Endothelial cell of umbilical vein (primary cell): ENCODE results near the gene CNOT1. TPM values are rescaled to one million over a fixed set of nuclear protein-coding genes. Genes with fewer than 3 reads are reported as not detected.

ENCODE experiments used
- BruUV-seq: library from RNA; stranded (reverse); fragments of 400-500 nt; replicated peaks from 2 replicates; lab custom pipeline; 2021; lab: Mats Ljungman, UMichigan
- CTCF ChIA-PET: fragments of 300-600, 350-600 bp; sonication (Branson Sonifier 250); formaldehyde crosslinking; loops from one replicate; lab custom pipeline; 2021; ENCODE audit warnings: antibody characterized with exemption, inconsistent platforms; lab: Charles Lee
- POLR2A ChIA-PET: fragments of 300-600, 350-600 bp; sonication (Branson Sonifier 250); formaldehyde crosslinking; loops from one replicate; lab custom pipeline; 2021; ENCODE audit warnings: antibody characterized with exemption, inconsistent platforms; lab: Charles Lee
- DNase-seq: peaks from one replicate; pipeline ENCODE4 v3.0.0-alpha.2; 2011; ENCODE audit warnings: low read depth, low spot score
- FAIRE-seq: peaks from 2 replicates; lab custom pipeline; 2011; peaks lifted over from hg19 to GRCh38; lab: Jason Lieb, UNC
- H2AFZ ChIP-seq: 2 replicates; pipeline ENCODE4 v1.6.0; 2012; ENCODE audit warnings: low read depth, low read length, control low read depth, inconsistent platforms
- H3K27ac ChIP-seq: 2 replicates; pipeline ENCODE4 v1.5.1; 2011; ENCODE audit warnings: low read depth, mild to moderate bottlenecking, control low read depth, low read length, moderate library complexity; ENCODE audit not compliant: insufficient read depth
- H3K27me3 ChIP-seq, 2 experiments: 2 replicates each; pipeline versions ENCODE4 v1.6.0 to v1.6.1; 2011; ENCODE audit warnings: low read length in 2 of 2, mixed read lengths in 1 of 2; ENCODE audit not compliant: control insufficient read depth in 2 of 2, insufficient read depth in 2 of 2
- H3K36me3 ChIP-seq, 2 experiments: 2 replicates in 1 of 2; 3 replicates in 1 of 2; pipeline ENCODE4 v1.5.1; 2011; ENCODE audit warnings: low read length in 2 of 2, mild to moderate bottlenecking in 1 of 2, moderate library complexity in 1 of 2; ENCODE audit not compliant: control insufficient read depth in 2 of 2, insufficient read depth in 2 of 2; ENCODE audit errors: extremely low read depth in 1 of 2
- H3K4me1 ChIP-seq: 3 replicates; pipeline ENCODE4 v1.5.1; 2011; ENCODE audit warnings: mild to moderate bottlenecking, low read length; ENCODE audit not compliant: control insufficient read depth, insufficient read depth; ENCODE audit errors: extremely low read depth
- H3K4me2 ChIP-seq: 2 replicates; pipeline ENCODE4 v1.6.1; 2011; ENCODE audit warnings: low read length, control low read depth, mixed read lengths; ENCODE audit not compliant: insufficient read depth
- H3K4me3 ChIP-seq, 3 experiments: fragments of 200-600 bp in 1 of 3; sonication (generic), shearing (Covaris generic) in 1 of 3; replicated peaks in 1 of 3; 2 replicates each; pipeline ENCODE4 v1.5.1; 2011 to 2016; ENCODE audit warnings: control low read depth in 3 of 3, low read length in 3 of 3, mild to moderate bottlenecking in 2 of 3, inconsistent platforms in 1 of 3, low read depth in 1 of 3, moderate library complexity in 1 of 3; ENCODE audit not compliant: insufficient read depth in 1 of 3
- H3K79me2 ChIP-seq: 2 replicates; pipeline ENCODE4 v1.6.0; 2012; ENCODE audit warnings: low read length, inconsistent platforms; ENCODE audit not compliant: control insufficient read depth, insufficient read depth
- H3K9ac ChIP-seq: replicated peaks from 2 replicates; pipeline ENCODE3; 2011; ENCODE audit warnings: low read length, control low read depth; ENCODE audit not compliant: insufficient read depth; ENCODE audit errors: extremely low read depth
- H3K9me1 ChIP-seq: replicated peaks from 3 replicates; pipeline ENCODE4 v1.6.0; 2011; ENCODE audit warnings: mild to moderate bottlenecking, low read length; ENCODE audit not compliant: control insufficient read depth, insufficient read depth; ENCODE audit errors: extremely low read depth
- H3K9me3 ChIP-seq: replicated peaks from 2 replicates; pipeline ENCODE4 v1.5.1; 2012; ENCODE audit warnings: low read length, inconsistent platforms; ENCODE audit not compliant: control insufficient read depth, insufficient read depth
- H4K20me1 ChIP-seq: replicated peaks from 2 replicates; pipeline ENCODE3; 2011; ENCODE audit warnings: mild to moderate bottlenecking, low read length; ENCODE audit not compliant: control insufficient read depth, insufficient read depth; ENCODE audit errors: extremely low read depth
- EZH2 ChIP-seq: IDR thresholded peaks from 2 replicates; pipeline ENCODE4 v1.6.1; 2012; ENCODE audit warnings: borderline replicate concordance, low read depth, mild to moderate bottlenecking, moderate library complexity, low read length, inconsistent platforms; ENCODE audit not compliant: severe bottlenecking
- FOS ChIP-seq: IDR thresholded peaks from 2 replicates; pipeline ENCODE4 v1.6.1; 2011; ENCODE audit warnings: mild to moderate bottlenecking, low read length, moderate library complexity, borderline replicate concordance; ENCODE audit not compliant: insufficient read depth
- GATA2 ChIP-seq: IDR thresholded peaks from 2 replicates; pipeline ENCODE4 v1.7.0; 2011; ENCODE audit warnings: low read depth, mild to moderate bottlenecking, moderate library complexity, mixed read lengths, low read length; ENCODE audit not compliant: insufficient read length, insufficient read depth
- JUN ChIP-seq: IDR thresholded peaks from 2 replicates; pipeline ENCODE4 v1.6.1; 2011; ENCODE audit warnings: borderline replicate concordance, low read depth; ENCODE audit not compliant: insufficient read length, insufficient read depth
- MYC ChIP-seq: IDR thresholded peaks from one replicate; pipeline ENCODE4 v1.6.1; 2011; ENCODE audit warnings: mild to moderate bottlenecking, low read depth, low read length
- dilution Hi-C: fragments of 300-500 bp; cut with MboI; formaldehyde crosslinking; loops from one replicate; pipeline ENCODE4 v1.15.0; 2019; ENCODE audit warnings: low sequenced_read_pairs; ENCODE audit not compliant: extremely low pct_ligation_motif_present
- intact Hi-C: fragments of 100-400 bp; cut with micrococcal nuclease; formaldehyde crosslinking; loops from one replicate; pipeline ENCODE4 v1.10.0; 2022
- polyA plus RNA-seq, 4 experiments: library from polyadenylated mRNA; depleted of rRNA in 3 of 4; stranded (reverse) in 3 of 4; unstranded in 1 of 4; fragments of >200 nt; gene quantifications; 2 replicates each; pipeline versions ENCODE4 v1.2.1 to v1.2.3, GENCODE V29; 2011 to 2012; ENCODE audit warnings: missing spikeins in 1 of 4
- total RNA-seq: library from RNA; stranded (reverse); gene quantifications from 2 replicates; pipeline ENCODE4 v1.2.3, GENCODE V29; 2021
- TF ChIP-seq, protein P1 (sequence below), 2 donors: IDR thresholded peaks; 1 replicate in 1 of 2; 2 replicates in 1 of 2; pipeline ENCODE4 v1.5.1; 2011; ENCODE audit warnings: low read length in 2 of 2, mild to moderate bottlenecking in 2 of 2, moderate library complexity in 2 of 2, control low read depth in 1 of 2, inconsistent platforms in 1 of 2, low read depth in 1 of 2; ENCODE audit not compliant: insufficient read depth in 1 of 2; ENCODE audit errors: extremely low read depth in 1 of 2
- TF ChIP-seq, protein P2 (sequence below): IDR thresholded peaks from 2 replicates; pipeline ENCODE4 v1.6.1; 2011; ENCODE audit not compliant: insufficient read depth, insufficient read length

The CNOT1 gene
- total and polyA plus RNA-seq, 2 donors (not counting 3 experiments of a cell fraction or from before 2014, with no cell fraction given), result 142 to 151 TPM

GRCh38 chr16:58614860-58615259 lies 14.8 kb downstream of the CNOT1 start:
- ChIA-PET CTCF (no interaction called here), POLR2A (no interaction called here)
- no peak overlapping the region for H3K4me3 ChIP-seq
- no peak overlapping the region for H3K27ac ChIP-seq
- DNase-seq (no peak), FAIRE-seq (peak; percentile 15)
- TF ChIP-seq JUN (no peak), FOS (no peak), GATA2 (no peak), MYC (no peak), EZH2 (no peak)
- TF ChIP-seq, protein P1, sequence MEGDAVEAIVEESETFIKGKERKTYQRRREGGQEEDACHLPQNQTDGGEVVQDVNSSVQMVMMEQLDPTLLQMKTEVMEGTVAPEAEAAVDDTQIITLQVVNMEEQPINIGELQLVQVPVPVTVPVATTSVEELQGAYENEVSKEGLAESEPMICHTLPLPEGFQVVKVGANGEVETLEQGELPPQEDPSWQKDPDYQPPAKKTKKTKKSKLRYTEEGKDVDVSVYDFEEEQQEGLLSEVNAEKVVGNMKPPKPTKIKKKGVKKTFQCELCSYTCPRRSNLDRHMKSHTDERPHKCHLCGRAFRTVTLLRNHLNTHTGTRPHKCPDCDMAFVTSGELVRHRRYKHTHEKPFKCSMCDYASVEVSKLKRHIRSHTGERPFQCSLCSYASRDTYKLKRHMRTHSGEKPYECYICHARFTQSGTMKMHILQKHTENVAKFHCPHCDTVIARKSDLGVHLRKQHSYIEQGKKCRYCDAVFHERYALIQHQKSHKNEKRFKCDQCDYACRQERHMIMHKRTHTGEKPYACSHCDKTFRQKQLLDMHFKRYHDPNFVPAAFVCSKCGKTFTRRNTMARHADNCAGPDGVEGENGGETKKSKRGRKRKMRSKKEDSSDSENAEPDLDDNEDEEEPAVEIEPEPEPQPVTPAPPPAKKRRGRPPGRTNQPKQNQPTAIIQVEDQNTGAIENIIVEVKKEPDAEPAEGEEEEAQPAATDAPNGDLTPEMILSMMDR (IDR thresholded peaks at IDR 0.05; ENCODE audit: extremely low read depth in 1 of 2, insufficient read depth in 1 of 2, low read depth in 1 of 2, low read length in 2 of 2), result no peak
- TF ChIP-seq, protein P2, sequence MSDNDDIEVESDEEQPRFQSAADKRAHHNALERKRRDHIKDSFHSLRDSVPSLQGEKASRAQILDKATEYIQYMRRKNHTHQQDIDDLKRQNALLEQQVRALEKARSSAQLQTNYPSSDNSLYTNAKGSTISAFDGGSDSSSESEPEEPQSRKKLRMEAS, result no peak
- peaks cover 3 to 8% of the 10 kb centered on the region in 2 experiments for H3K36me3 ChIP-seq
- no peak overlapping the region for H3K4me2 ChIP-seq
- H3K27me3 ChIP-seq, result no peaks in the 10 kb centered on the region
- H3K4me1 ChIP-seq, result no peaks in the 10 kb centered on the region
- H3K9me3 ChIP-seq, result no peaks in the 10 kb centered on the region
- dilution Hi-C loops (no loop called here), intact Hi-C loops (no loop called here)
- H3K79me2 ChIP-seq, result peaks cover 98% of the 10 kb centered on the region
- no peaks in the 10 kb centered on the region for H3K9me1 ChIP-seq
- no peaks in the 10 kb centered on the region for H4K20me1 ChIP-seq
- no peak overlapping the region for H2AFZ ChIP-seq
- BruUV-seq, result no TSS peak
- no peak overlapping the region for H3K9ac ChIP-seq
